Lung (tissue), 12 donors: ENCODE results near the gene OXER1. TPM values are rescaled to one million over a fixed set of nuclear protein-coding genes. Genes with fewer than 3 reads are reported as not detected.

Experiments used
- ATAC-seq: fragments of 200-7000 bp; cut with Tn5 transposase; one replicate; pipeline ENCODE4 v1.9.1; 2020; ENCODE audit warnings: moderate number of reproducible peaks; ENCODE audit not compliant: insufficient read depth, low FRiP score
- DNase-seq, 3 donors: peaks; one replicate each; pipeline ENCODE4 v3.0.0-alpha.2; 2013 to 2017
- H3K27ac ChIP-seq, 2 donors: one replicate each; pipeline ENCODE4 v1.5.1; 2013; ENCODE audit warnings: mild to moderate bottlenecking in 2 of 2, moderate library complexity in 2 of 2, control low read depth in 1 of 2, inconsistent platforms in 1 of 2, low read depth in 1 of 2, low read length in 1 of 2
- H3K27me3 ChIP-seq, 3 donors: one replicate each; pipeline ENCODE4 v1.5.1; 2013; ENCODE audit warnings: low read length in 2 of 3; ENCODE audit not compliant: control insufficient read depth in 3 of 3, insufficient read depth in 3 of 3
- H3K36me3 ChIP-seq, 4 donors: one replicate each; pipeline ENCODE4 v1.5.1; 2013; ENCODE audit warnings: low read length in 4 of 4, mild to moderate bottlenecking in 1 of 4, moderate library complexity in 1 of 4; ENCODE audit not compliant: control insufficient read depth in 4 of 4, insufficient read depth in 4 of 4
- H3K4me1 ChIP-seq, 5 donors: one replicate each; pipeline ENCODE4 v1.5.1; 2013; ENCODE audit warnings: low read length in 5 of 5, mild to moderate bottlenecking in 2 of 5, moderate library complexity in 1 of 5; ENCODE audit not compliant: control insufficient read depth in 5 of 5, insufficient read depth in 5 of 5
- H3K4me3 ChIP-seq: one replicate; pipeline ENCODE4 v1.5.1; 2013; ENCODE audit warnings: mild to moderate bottlenecking, control low read depth, moderate library complexity
- H3K9ac ChIP-seq, 2 donors: one replicate each; pipeline ENCODE4 v1.5.1; 2013; ENCODE audit warnings: low read length in 2 of 2, control low read depth in 1 of 2; ENCODE audit not compliant: insufficient read depth in 1 of 2
- H3K9me3 ChIP-seq, 4 donors: one replicate each; pipeline ENCODE4 v1.5.1; 2013; ENCODE audit warnings: low read length in 3 of 4, mild to moderate bottlenecking in 1 of 4, moderate library complexity in 1 of 4; ENCODE audit not compliant: control insufficient read depth in 4 of 4, insufficient read depth in 3 of 4
- CTCF ChIP-seq: IDR thresholded peaks from 2 replicates; pipeline ENCODE4 v1.5.1; 2012; ENCODE audit warnings: mild to moderate bottlenecking; ENCODE audit errors: control extremely low read depth, extremely low read depth
- WGBS, 2 donors: extraction: QIAGEN DNeasy Blood & Tissue Kit; methylation state at CpG; one replicate each; pipeline ENCODE4 v1.1.7; 2013; 5-methylcytosine and 5-hydroxymethylcytosine counted together
- polyA plus RNA-seq, 2 donors: library from polyadenylated mRNA; stranded (reverse); fragments of 200-250 nt; gene quantifications; one replicate each; pipeline ENCODE4 v1.2.1, GENCODE V29; 2013
- total RNA-seq, 2 donors: library from RNA; depleted of rRNA in 1 of 2; stranded (reverse); fragments of >200 nt in 1 of 2; gene quantifications; one replicate each; pipeline ENCODE4 v1.2.1, GENCODE V29; 2014 to 2021
- donor health status: control.
- donor health status: control.
- donor health status: Bipolar disorder and iron deficiency.
- donor health status: healthy.
- donor health status: DM: yes; HTN: yes; CAD: no.

OXER1 gene
- total and polyA plus RNA-seq, 4 donors, result 0.59 to 2.1 (median 1.6) TPM

GRCh38 chr2:42765686-42766085, 1.8 kb upstream of the OXER1 start:
- no peak for TF ChIP-seq CTCF
- DNase-seq, result no peak
- Histone ChIP-seq H3K27me3 (no peaks in the 10 kb centered on the region), H3K27ac (no peak overlapping the region), H3K36me3 (no peaks in the 10 kb centered on the region), H3K4me1 (peaks cover 0 to 3% (median 0%) of the 10 kb centered on the region in 5 donors), H3K9me3 (no peaks in the 10 kb centered on the region), H3K9ac (no peak overlapping the region), H3K4me3 (no peak overlapping the region)
- 95 to 96% methylated on average over 9 of the region's 9 CpGs for WGBS, 2 donors
- ATAC-seq, result no peak

- Histone ChIP-seq H3K27me3 (no peaks in the 10 kb centered on the region), H3K4me3 (no peak overlapping the region), H3K27ac (no peak overlapping the region), H3K36me3 (peaks cover 0 to 5% (median under 1%) of the 10 kb centered on the region in 4 donors), H3K9ac (no peak overlapping the region), H3K4me1 (peaks cover 0 to 3% (median 0%) of the 10 kb centered on the region in 5 donors), H3K9me3 (no peaks in the 10 kb centered on the region)
- 93 to 94% methylated on average over 2 of the region's 2 CpGs for WGBS, 2 donors
- ATAC-seq (no peak), DNase-seq (no peak)
- TF ChIP-seq CTCF, result no peak
These were observed 966 bp upstream of the OXER1 start for GRCh38 chr2:42764901-42765300.

- no peak overlapping the region for H3K9ac ChIP-seq
- DNase-seq (no peak), ATAC-seq (no peak)
- no peaks in the 10 kb centered on the region for H3K27me3 ChIP-seq
- no peaks in the 10 kb centered on the region for H3K9me3 ChIP-seq
- no peak overlapping the region for H3K27ac ChIP-seq
- H3K4me3 ChIP-seq, result no peak overlapping the region
- H3K4me1 ChIP-seq, result peaks cover 0 to 3% (median 0%) of the 10 kb centered on the region in 5 donors
- TF ChIP-seq CTCF, result no peak
- peaks cover 0 to 7% (median 2%) of the 10 kb centered on the region in 4 donors for H3K36me3 ChIP-seq
- WGBS, 2 donors, result 93 to 95% methylated on average over 45 of the region's 45 CpGs
These were observed 821 bp downstream of the OXER1 start for GRCh38 chr2:42762823-42763804.
